Subcutaneous abdominal adipose tissue (tissue), 5 donors: ENCODE data around the gene DGKB.

Experiments
- H3K27ac ChIP-seq: one replicate; pipeline ENCODE4 v1.7.0; 2013; ENCODE audit warnings: low read depth, mild to moderate bottlenecking, inconsistent platforms, low read length, moderate library complexity
- H3K27me3 ChIP-seq, 5 donors: one replicate each; pipeline ENCODE4 v1.7.0; 2013; ENCODE audit warnings: low read length in 5 of 5, inconsistent platforms in 1 of 5; ENCODE audit not compliant: control insufficient read depth in 5 of 5, insufficient read depth in 4 of 5
- H3K36me3 ChIP-seq, 5 donors: one replicate each; pipeline ENCODE4 v1.7.0; 2013; ENCODE audit warnings: low read length in 5 of 5; ENCODE audit not compliant: control insufficient read depth in 5 of 5, insufficient read depth in 5 of 5
- H3K4me1 ChIP-seq, 5 donors: one replicate each; pipeline ENCODE4 v1.7.0; 2013; ENCODE audit warnings: low read length in 5 of 5, mild to moderate bottlenecking in 3 of 5, moderate library complexity in 1 of 5; ENCODE audit not compliant: control insufficient read depth in 5 of 5, insufficient read depth in 5 of 5
- H3K4me3 ChIP-seq, 5 donors: one replicate each; pipeline ENCODE4 v1.7.0; 2013; ENCODE audit warnings: low read length in 5 of 5, low read depth in 1 of 5
- H3K9ac ChIP-seq, 5 donors: one replicate each; pipeline ENCODE4 v1.7.0; 2013; ENCODE audit warnings: low read length in 5 of 5, mild to moderate bottlenecking in 4 of 5, moderate library complexity in 3 of 5
- H3K9me3 ChIP-seq, 5 donors: one replicate each; pipeline ENCODE4 v1.7.0; 2013; ENCODE audit warnings: low read length in 5 of 5; ENCODE audit not compliant: control insufficient read depth in 5 of 5
- donor health status: healthy.
- donor health status: healthy.
- donor health status: healthy.
- donor health status: healthy.
- donor health status: healthy.

DGKB gene

GRCh38 chr7:14635955-14636354, 266.6 kb downstream of the DGKB start:
- H3K36me3 ChIP-seq = no peaks in the 10 kb centered on the region
- no peak overlapping the region for H3K27ac ChIP-seq
- H3K9me3 ChIP-seq = no peaks in the 10 kb centered on the region
- H3K4me1 ChIP-seq = no peaks in the 10 kb centered on the region
- no peaks in the 10 kb centered on the region for H3K27me3 ChIP-seq
- no peak overlapping the region for H3K9ac ChIP-seq
- no peak overlapping the region for H3K4me3 ChIP-seq

DNA sequence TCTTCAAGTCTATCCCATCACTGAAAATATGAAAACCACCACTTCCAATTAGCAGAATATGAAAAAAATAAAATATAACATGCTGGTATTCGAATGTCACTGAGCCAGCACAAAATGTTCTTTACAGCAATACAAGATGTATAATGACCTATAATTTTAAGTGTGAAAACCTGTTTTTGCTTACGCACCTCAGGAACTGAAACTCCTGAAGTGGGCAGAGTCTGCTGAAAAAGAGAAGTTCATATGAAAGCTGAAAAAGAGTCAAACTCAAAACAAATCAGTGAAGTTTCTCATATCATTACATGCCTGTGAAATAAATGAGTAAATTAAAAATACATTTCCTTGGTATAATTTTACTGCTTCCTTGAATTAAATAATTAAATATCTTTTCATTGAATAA, 272.5 kb downstream of the DGKB start:
- Histone ChIP-seq H3K27ac (no peak overlapping the region), H3K4me1 (no peaks in the 10 kb centered on the region), H3K36me3 (no peaks in the 10 kb centered on the region), H3K9ac (no peak overlapping the region), H3K27me3 (no peaks in the 10 kb centered on the region), H3K4me3 (no peak overlapping the region), H3K9me3 (no peaks in the 10 kb centered on the region)

- H3K9ac ChIP-seq = no peak overlapping the region
- H3K4me3 ChIP-seq = no peak overlapping the region
- H3K4me1 ChIP-seq = no peaks in the 10 kb centered on the region
- no peaks in the 10 kb centered on the region for H3K9me3 ChIP-seq
- no peaks in the 10 kb centered on the region for H3K27me3 ChIP-seq
- no peaks in the 10 kb centered on the region for H3K36me3 ChIP-seq
- H3K27ac ChIP-seq = no peak overlapping the region
These were observed 274.0 kb downstream of the DGKB start for GRCh38 chr7:14628516-14628915.

DNA sequence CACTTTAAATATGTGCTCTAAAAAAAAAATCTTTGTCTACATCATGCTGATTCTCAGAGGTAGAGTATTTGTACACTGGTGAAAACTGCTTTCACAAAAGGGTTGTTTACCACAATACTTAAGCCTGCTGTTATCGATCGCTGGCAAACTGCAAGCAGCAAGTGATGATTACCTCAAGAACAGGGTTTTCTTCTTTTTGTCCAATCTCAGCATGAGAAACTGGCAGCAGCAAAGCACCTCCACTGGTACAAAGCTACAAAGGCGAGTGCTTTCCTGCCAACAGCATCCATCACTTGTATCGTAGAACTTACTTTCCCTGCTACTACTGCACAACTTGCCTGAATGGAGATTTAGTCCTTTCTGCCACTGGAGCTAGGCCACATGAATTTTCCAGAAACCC, 276.5 kb downstream of the DGKB start:
- H3K9ac ChIP-seq = no peak overlapping the region
- H3K36me3 ChIP-seq = no peaks in the 10 kb centered on the region
- H3K27ac ChIP-seq = no peak overlapping the region
- H3K9me3 ChIP-seq = no peaks in the 10 kb centered on the region
- no peaks in the 10 kb centered on the region for H3K27me3 ChIP-seq
- H3K4me1 ChIP-seq = no peaks in the 10 kb centered on the region
- no peak overlapping the region for H3K4me3 ChIP-seq

- H3K9me3 ChIP-seq = no peaks in the 10 kb centered on the region
- H3K27me3 ChIP-seq = no peaks in the 10 kb centered on the region
- no peak overlapping the region for H3K27ac ChIP-seq
- H3K4me3 ChIP-seq = no peak overlapping the region
- no peaks in the 10 kb centered on the region for H3K36me3 ChIP-seq
- H3K4me1 ChIP-seq = no peaks in the 10 kb centered on the region
- no peak overlapping the region for H3K9ac ChIP-seq
These were observed 280.0 kb downstream of the DGKB start for GRCh38 chr7:14622559-14622958.

- Histone ChIP-seq H3K27me3 (no peaks in the 10 kb centered on the region), H3K4me3 (no peak overlapping the region), H3K27ac (no peak overlapping the region), H3K36me3 (no peaks in the 10 kb centered on the region), H3K9me3 (no peaks in the 10 kb centered on the region), H3K4me1 (no peaks in the 10 kb centered on the region), H3K9ac (no peak overlapping the region)
These were observed 296.4 kb downstream of the DGKB start for GRCh38 chr7:14606101-14606500.

DNA sequence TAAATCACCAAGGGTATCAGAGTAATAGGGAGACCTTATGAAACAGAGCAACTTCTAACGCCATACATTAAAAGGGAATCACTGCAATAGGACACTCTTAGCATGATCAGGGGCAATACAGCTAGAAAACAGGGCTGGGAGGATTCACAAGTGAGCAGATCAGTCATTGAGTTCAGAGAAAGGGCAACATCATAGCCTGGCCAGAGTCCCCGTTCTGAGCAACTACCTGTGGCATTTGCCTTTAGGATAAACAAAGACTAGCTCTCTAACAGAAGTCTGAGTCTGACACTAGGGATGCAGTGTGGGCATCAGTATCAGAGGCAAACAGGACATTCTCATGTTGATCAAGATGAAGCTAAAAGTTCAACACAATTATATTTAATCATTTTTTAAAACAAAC, 297.9 kb downstream of the DGKB start:
- Histone ChIP-seq H3K4me1 (no peaks in the 10 kb centered on the region), H3K9ac (no peak overlapping the region), H3K4me3 (no peak overlapping the region), H3K27me3 (no peaks in the 10 kb centered on the region), H3K9me3 (no peaks in the 10 kb centered on the region), H3K36me3 (no peaks in the 10 kb centered on the region), H3K27ac (no peak overlapping the region)

GRCh38 chr7:14602851-14603250, 299.7 kb downstream of the DGKB start:
- no peaks in the 10 kb centered on the region for H3K36me3 ChIP-seq
- no peaks in the 10 kb centered on the region for H3K9me3 ChIP-seq
- H3K9ac ChIP-seq = no peak overlapping the region
- H3K27me3 ChIP-seq = no peaks in the 10 kb centered on the region
- H3K27ac ChIP-seq = no peak overlapping the region
- no peaks in the 10 kb centered on the region for H3K4me1 ChIP-seq
- H3K4me3 ChIP-seq = no peak overlapping the region

DNA sequence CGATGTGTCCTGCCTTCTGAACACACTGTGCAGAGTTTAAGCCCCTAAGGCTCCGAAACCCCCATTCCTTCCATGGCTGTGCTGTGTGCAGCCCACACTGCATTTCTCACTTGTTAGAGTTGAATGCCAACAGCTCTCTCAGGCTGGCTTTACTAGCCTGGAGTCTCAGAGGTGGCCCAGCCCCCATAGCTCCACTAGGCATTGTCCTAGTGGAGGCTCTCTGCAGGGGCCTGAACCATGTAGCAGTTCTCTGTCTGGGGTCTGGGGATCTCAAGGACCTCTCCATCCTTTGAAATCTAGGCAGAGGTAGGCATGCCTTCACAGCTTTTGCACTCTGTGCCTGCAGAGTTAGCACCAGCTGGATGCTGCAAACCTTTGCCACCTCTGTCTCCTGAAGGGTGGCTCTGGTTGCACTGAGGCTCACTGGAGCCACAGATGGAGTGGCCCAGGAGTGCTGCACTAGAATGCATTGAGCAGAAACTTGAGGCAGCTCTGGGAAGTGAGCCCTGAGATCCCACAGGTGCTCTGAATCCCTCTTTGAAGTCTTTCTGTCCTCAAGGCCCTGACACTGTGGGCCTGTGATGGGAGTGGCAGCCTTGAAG, 301.7 kb downstream of the DGKB start:
- Histone ChIP-seq H3K9me3 (no peaks in the 10 kb centered on the region), H3K36me3 (no peaks in the 10 kb centered on the region), H3K9ac (no peak overlapping the region), H3K4me3 (no peak overlapping the region), H3K4me1 (no peaks in the 10 kb centered on the region), H3K27me3 (no peaks in the 10 kb centered on the region), H3K27ac (no peak overlapping the region)

- H3K4me3 ChIP-seq = no peak overlapping the region
- no peak overlapping the region for H3K27ac ChIP-seq
- no peaks in the 10 kb centered on the region for H3K36me3 ChIP-seq
- no peak overlapping the region for H3K9ac ChIP-seq
- no peaks in the 10 kb centered on the region for H3K27me3 ChIP-seq
- H3K9me3 ChIP-seq = no peaks in the 10 kb centered on the region
- no peaks in the 10 kb centered on the region for H3K4me1 ChIP-seq
These were observed 303.6 kb downstream of the DGKB start for GRCh38 chr7:14598978-14599377.

- Histone ChIP-seq H3K4me1 (no peaks in the 10 kb centered on the region), H3K9me3 (no peaks in the 10 kb centered on the region), H3K27me3 (no peaks in the 10 kb centered on the region), H3K36me3 (no peaks in the 10 kb centered on the region), H3K27ac (no peak overlapping the region), H3K4me3 (no peak overlapping the region), H3K9ac (no peak overlapping the region)
These were observed 306.1 kb downstream of the DGKB start for GRCh38 chr7:14596421-14596820.
